Colonic mucosa (tissue), 4 donors: Measurements from ENCODE around the gene QRICH2. TPM values are rescaled to one million over a fixed set of nuclear protein-coding genes. Genes with fewer than 3 reads are reported as not detected.

Source experiments
- DNase-seq: peaks from one replicate; pipeline ENCODE4 v3.0.0-alpha.2; 2020
- H3K27ac ChIP-seq: fragments of 200-600 bp; one replicate; pipeline ENCODE4 v1.8.0; 2021
- H3K27me3 ChIP-seq: fragments of 200-600 bp; one replicate; pipeline ENCODE4 v1.8.0; 2021
- H3K36me3 ChIP-seq: fragments of 200-600 bp; one replicate; pipeline ENCODE4 v1.8.0; 2021
- H3K4me1 ChIP-seq: fragments of 200-600 bp; one replicate; pipeline ENCODE4 v1.8.0; 2021; ENCODE audit warnings: mild to moderate bottlenecking
- H3K4me3 ChIP-seq: fragments of 200-600 bp; one replicate; pipeline ENCODE4 v1.8.0; 2021
- H3K9ac ChIP-seq, 2 donors: one replicate each; pipeline ENCODE4 v1.7.0; 2013; ENCODE audit warnings: control low read depth in 2 of 2, low read depth in 2 of 2, low read length in 2 of 2
- H3K9me3 ChIP-seq: fragments of 200-600 bp; one replicate; pipeline ENCODE4 v1.8.0; 2021
- CTCF ChIP-seq: fragments of 200-600 bp; IDR thresholded peaks from one replicate; pipeline ENCODE4 v1.8.0; 2022; ENCODE audit warnings: antibody characterized with exemption, mild to moderate bottlenecking
- intact Hi-C: fragments of 100-400 bp; cut with DNase I; formaldehyde crosslinking; loops from one replicate; pipeline ENCODE4 v1.14.1; 2022
- total RNA-seq, 2 donors: library from RNA; stranded (reverse); fragmentation: NEBNext Ultra II Directional in 1 of 2; extraction: Animal tissue kit (Norgen Biotek cat#: 25700) in 1 of 2; gene quantifications; one replicate each; pipeline ENCODE4 v1.2.1, GENCODE V29; 2021
- donor health status: healthy.
- donor health status: DM: no; HTN: no; CAD: no.
- donor health status: DM: no; HTN: no; CAD: no.

QRICH2 gene
- total RNA-seq, 2 donors from 2014 or later, result 1.2 to 5.7 TPM

GRCh38 chr17:76277300-76278267 is 30.5 kb downstream of the QRICH2 start:
- Histone ChIP-seq H3K9me3 (no peaks in the 10 kb centered on the region), H3K27me3 (no peaks in the 10 kb centered on the region), H3K36me3 (no peaks in the 10 kb centered on the region), H3K9ac (no peak overlapping the region), H3K27ac (no peak overlapping the region), H3K4me3 (no peak overlapping the region), H3K4me1 (peaks cover 1% of the 10 kb centered on the region)
- no peak for TF ChIP-seq CTCF
- DNase-seq, result no peak
- intact Hi-C loops, result loop anchor here (2.0 to 10.0 kb wide), 2 partner anchors 29 to 93 kb away; no protein-coding TSS in a partner anchor

- Histone ChIP-seq H3K36me3 (no peaks in the 10 kb centered on the region), H3K9me3 (no peaks in the 10 kb centered on the region), H3K9ac (no peak overlapping the region), H3K4me1 (peaks cover 9% of the 10 kb centered on the region), H3K27ac (no peak overlapping the region), H3K27me3 (no peaks in the 10 kb centered on the region), H3K4me3 (no peak overlapping the region)
- intact Hi-C loops, result loop anchor here (10.0 kb wide), 1 partner anchor 92 kb away; no protein-coding TSS in a partner anchor
- TF ChIP-seq CTCF, result no peak
- DNase-seq, result no peak
Observed at GRCh38 chr17:76276461-76277299, 31.4 kb downstream of the QRICH2 start.

- no peak for DNase-seq
- H3K9me3 ChIP-seq, result no peaks in the 10 kb centered on the region
- H3K27me3 ChIP-seq, result no peaks in the 10 kb centered on the region
- no peak overlapping the region for H3K9ac ChIP-seq
- H3K36me3 ChIP-seq, result no peaks in the 10 kb centered on the region
- intact Hi-C loops, result loop anchor here (10.0 kb wide), 1 partner anchor 91 kb away; no protein-coding TSS in a partner anchor
- no peak overlapping the region for H3K4me3 ChIP-seq
- H3K4me1 ChIP-seq, result peaks cover 15% of the 10 kb centered on the region
- no peak overlapping the region for H3K27ac ChIP-seq
- no peak for TF ChIP-seq CTCF
Observed at GRCh38 chr17:76276069-76276431, 32.0 kb downstream of the QRICH2 start.

- H3K27me3 ChIP-seq, result no peaks in the 10 kb centered on the region
- H3K4me1 ChIP-seq, result peaks cover 21% of the 10 kb centered on the region
- no peak for DNase-seq
- TF ChIP-seq CTCF, result no peak
- H3K27ac ChIP-seq, result no peak overlapping the region
- intact Hi-C loops, result loop anchor here (10.0 kb wide), 1 partner anchor 91 kb away; no protein-coding TSS in a partner anchor
- no peak overlapping the region for H3K4me3 ChIP-seq
- H3K9me3 ChIP-seq, result no peaks in the 10 kb centered on the region
- H3K36me3 ChIP-seq, result no peaks in the 10 kb centered on the region
- H3K9ac ChIP-seq, result no peak overlapping the region
Observed at GRCh38 chr17:76275382-76276068, 32.6 kb downstream of the QRICH2 start.
